Activated B cell treated with CpG ODN at 0.5 μM for 24 hours (primary cell): ENCODE measurements around the gene FAM193B. TPM values are rescaled to one million over a fixed set of nuclear protein-coding genes. Genes with fewer than 3 reads are reported as not detected.

Source experiments
- ATAC-seq: fragments of 200-7000 bp; cut with Tn5 transposase; one replicate; pipeline ENCODE4 v1.10.0; 2021; ENCODE audit warnings: low read depth, mild to moderate bottlenecking, moderate library complexity
- CTCF ChIA-PET: fragments of 350-600 bp; sonication (Branson Sonifier 250); formaldehyde crosslinking; loops from one replicate; lab custom pipeline; 2021; ENCODE audit warnings: antibody characterized with exemption; lab: Charles Lee
- POLR2A ChIA-PET: fragments of 350-600 bp; sonication (Branson Sonifier 250); formaldehyde crosslinking; loops from one replicate; lab custom pipeline; 2021; ENCODE audit warnings: antibody characterized with exemption; lab: Charles Lee
- DNase-seq: peaks from one replicate; pipeline ENCODE4 v3.0.0; 2022
- H3K27ac Mint-ChIP-seq: one replicate; pipeline ENCODE4 v1.8.0; 2020; ENCODE audit warnings: mixed read lengths
- H3K27me3 Mint-ChIP-seq: one replicate; pipeline ENCODE4 v1.8.0; 2021; ENCODE audit warnings: mixed read lengths
- H3K36me3 Mint-ChIP-seq: one replicate; pipeline ENCODE4 v1.8.0; 2021; ENCODE audit warnings: low read depth, mixed read lengths
- H3K4me1 Mint-ChIP-seq: one replicate; pipeline ENCODE4 v1.8.0; 2021; ENCODE audit warnings: mixed read lengths
- H3K4me3 Mint-ChIP-seq: one replicate; pipeline ENCODE4 v1.8.0; 2020; ENCODE audit warnings: mild to moderate bottlenecking, mixed read lengths
- H3K9me3 Mint-ChIP-seq: one replicate; pipeline ENCODE4 v1.8.0; 2020; ENCODE audit warnings: mixed read lengths
- intact Hi-C: fragments of 100-400 bp; cut with micrococcal nuclease; formaldehyde crosslinking; loops from one replicate; pipeline ENCODE4 v1.15.1; 2024
- total RNA-seq: library from RNA; stranded (reverse); gene quantifications from 2 replicates; pipeline ENCODE4 v1.2.3, GENCODE V29; 2022
- TF ChIP-seq, protein P1 (sequence below): fragments of 200-600 bp; IDR thresholded peaks from one replicate; pipeline ENCODE4 v1.8.0; 2022; ENCODE audit warnings: antibody characterized with exemption, mild to moderate bottlenecking

The FAM193B gene
- total RNA-seq, 1 donor from 2014 or later, result 121 TPM

DNA sequence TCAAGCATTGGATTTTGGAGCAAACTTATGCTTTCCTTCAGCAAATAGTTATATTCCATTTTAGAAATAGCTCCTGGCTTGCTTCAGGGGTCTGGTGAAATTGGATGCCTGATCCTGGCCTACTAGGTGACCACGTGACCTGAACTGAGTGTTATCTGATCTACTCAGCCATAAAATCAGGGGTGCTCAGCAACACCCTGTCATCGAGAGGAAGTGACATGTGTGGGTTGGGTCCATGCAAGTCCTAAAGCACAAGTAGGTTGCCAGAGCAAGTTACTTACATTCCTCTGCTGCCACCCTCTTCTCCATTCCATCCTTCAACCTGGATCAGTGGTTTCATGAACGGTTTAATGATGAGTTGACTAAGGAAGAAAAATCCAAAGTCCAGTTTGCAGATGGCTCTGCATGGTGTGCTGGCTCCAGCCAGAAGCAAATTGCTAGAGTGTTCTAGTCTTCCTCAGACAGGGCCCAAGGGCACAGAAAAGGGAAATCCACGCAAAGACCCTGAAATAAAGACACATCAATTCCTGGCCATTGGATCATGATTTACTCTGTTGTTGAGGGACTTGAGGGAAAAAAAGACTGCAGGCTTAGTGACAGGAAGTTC lies 2.8 kb upstream of the FAM193B start:
- DNase-seq, result no peak
- Mint-ChIP-seq H3K9me3 (no peaks in the 10 kb centered on the region), H3K27ac (no peak overlapping the region), H3K36me3 (peaks cover 6% of the 10 kb centered on the region), H3K27me3 (no peaks in the 10 kb centered on the region), H3K4me1 (peaks cover 22% of the 10 kb centered on the region), H3K4me3 (no peak overlapping the region)
- intact Hi-C loops, result no loop called here
- CTCF ChIA-PET, result interaction anchor here (1.4 kb wide), 1 partner anchor 9 kb away, joined by 3 read pairs; no protein-coding TSS in a partner anchor
- TF ChIP-seq, protein P1, sequence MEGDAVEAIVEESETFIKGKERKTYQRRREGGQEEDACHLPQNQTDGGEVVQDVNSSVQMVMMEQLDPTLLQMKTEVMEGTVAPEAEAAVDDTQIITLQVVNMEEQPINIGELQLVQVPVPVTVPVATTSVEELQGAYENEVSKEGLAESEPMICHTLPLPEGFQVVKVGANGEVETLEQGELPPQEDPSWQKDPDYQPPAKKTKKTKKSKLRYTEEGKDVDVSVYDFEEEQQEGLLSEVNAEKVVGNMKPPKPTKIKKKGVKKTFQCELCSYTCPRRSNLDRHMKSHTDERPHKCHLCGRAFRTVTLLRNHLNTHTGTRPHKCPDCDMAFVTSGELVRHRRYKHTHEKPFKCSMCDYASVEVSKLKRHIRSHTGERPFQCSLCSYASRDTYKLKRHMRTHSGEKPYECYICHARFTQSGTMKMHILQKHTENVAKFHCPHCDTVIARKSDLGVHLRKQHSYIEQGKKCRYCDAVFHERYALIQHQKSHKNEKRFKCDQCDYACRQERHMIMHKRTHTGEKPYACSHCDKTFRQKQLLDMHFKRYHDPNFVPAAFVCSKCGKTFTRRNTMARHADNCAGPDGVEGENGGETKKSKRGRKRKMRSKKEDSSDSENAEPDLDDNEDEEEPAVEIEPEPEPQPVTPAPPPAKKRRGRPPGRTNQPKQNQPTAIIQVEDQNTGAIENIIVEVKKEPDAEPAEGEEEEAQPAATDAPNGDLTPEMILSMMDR, result no peak
- no peak for ATAC-seq
- POLR2A ChIA-PET, result no interaction called here

DNA sequence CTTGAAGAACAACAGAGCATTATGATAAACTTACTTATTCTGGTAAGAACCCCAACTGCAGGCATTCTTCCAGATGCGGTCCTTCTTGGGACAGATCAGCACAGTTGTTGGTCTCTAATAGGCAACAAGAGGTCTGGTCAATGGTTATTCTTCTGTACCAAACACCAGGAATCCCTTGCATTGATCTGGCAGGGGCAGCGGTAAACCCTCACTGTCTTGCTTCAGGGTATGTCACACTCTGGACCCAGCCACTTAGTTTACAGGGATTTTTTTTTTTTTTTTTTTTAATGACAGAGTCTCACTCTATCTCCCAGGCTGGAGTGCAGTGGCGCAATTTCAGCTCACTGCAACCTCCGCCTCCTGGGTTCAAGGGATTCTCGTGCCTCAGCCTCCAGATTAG lies 1.3 kb upstream of the FAM193B start:
- Mint-ChIP-seq H3K4me1 (peaks cover 24% of the 10 kb centered on the region), H3K27ac (no peak overlapping the region), H3K36me3 (peaks cover 9% of the 10 kb centered on the region), H3K4me3 (peak overlapping the region; percentile 88), H3K27me3 (no peaks in the 10 kb centered on the region), H3K9me3 (no peaks in the 10 kb centered on the region)
- POLR2A ChIA-PET, result no interaction called here
- intact Hi-C loops, result loop anchor here (2.0 kb wide), 1 partner anchor 45 kb away; the partner anchor contains the start of gene B4GALT7
- CTCF ChIA-PET, result no interaction called here
- no peak for ATAC-seq
- no peak for DNase-seq
- TF ChIP-seq, protein P1, result no peak

DNA sequence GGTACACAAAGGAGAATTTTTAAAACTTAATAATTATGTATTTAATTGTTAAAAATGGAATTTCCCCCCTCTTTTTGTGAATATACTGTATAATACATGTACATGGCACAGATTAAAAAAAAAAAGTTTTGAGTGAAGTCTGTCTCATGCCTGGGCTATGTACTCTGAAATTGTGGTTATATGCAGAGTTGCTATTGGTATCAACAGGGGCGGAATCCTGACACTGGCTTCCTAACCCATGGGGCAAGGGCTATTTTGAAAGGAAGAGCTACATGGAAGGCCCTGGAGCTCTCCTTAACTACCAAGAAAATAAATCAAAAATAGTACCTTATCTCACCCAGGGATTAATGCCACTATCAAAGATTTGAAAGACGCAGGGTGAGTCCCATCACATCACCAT lies 865 bp upstream of the FAM193B start:
- POLR2A ChIA-PET, result no interaction called here
- Mint-ChIP-seq H3K4me3 (peak overlapping the region; percentile 88), H3K27ac (no peak overlapping the region), H3K9me3 (no peaks in the 10 kb centered on the region), H3K4me1 (peaks cover 27% of the 10 kb centered on the region), H3K36me3 (peaks cover 11% of the 10 kb centered on the region), H3K27me3 (no peaks in the 10 kb centered on the region)
- no peak for DNase-seq
- intact Hi-C loops, result loop anchor here (2.0 kb wide), 1 partner anchor 46 kb away; the partner anchor contains the start of gene B4GALT7
- TF ChIP-seq, protein P1, result no peak
- CTCF ChIA-PET, result no interaction called here
- no peak for ATAC-seq

DNA sequence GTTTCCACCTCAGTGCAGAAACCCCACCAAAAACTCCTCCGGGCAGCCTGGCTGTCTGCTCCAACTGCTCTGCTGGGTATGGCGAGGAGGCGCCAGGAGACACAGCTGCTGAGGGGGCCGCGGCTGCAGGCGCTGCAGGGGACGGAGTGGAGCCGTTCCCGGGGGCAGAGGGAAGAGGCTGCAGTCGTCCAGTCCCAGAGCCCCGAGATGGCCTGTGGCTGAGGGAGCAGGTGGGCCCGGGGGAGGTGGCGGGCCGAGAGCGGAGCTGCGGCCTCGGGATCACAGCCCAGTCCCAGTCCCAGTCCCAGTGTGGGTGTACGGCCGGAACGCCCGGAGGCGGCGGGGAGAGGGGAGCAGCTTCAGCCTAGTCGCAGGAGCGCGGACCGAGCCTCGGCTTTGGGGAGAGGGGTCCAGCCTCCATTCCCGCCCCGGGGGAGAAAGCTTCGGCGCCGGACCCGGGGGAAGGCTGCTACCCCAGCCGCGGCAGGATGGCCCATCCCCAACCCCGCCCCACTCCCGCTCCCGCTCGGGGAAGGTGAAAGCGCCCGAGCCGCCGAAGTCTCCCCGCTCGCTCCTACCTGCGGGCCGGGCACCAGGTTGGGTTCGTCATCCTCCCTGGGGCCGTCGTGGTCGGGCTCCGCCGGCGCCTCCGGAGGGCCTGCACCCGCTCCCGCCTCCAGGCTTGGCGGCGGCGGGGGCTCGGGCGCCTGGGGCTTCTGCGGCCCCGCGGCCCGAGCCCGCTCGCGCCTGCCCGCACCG lies 513 bp downstream of the FAM193B start:
- intact Hi-C loops, result loop anchor here (1.0 to 2.0 kb wide), 4 partner anchors 37 to 57 kb away; partner anchors contain the start of genes B4GALT7, PDLIM7 and TMED9
- Mint-ChIP-seq H3K27me3 (no peaks in the 10 kb centered on the region), H3K4me3 (peak overlapping the region; percentile 65), H3K4me1 (peaks cover 30% of the 10 kb centered on the region), H3K27ac (no peak overlapping the region), H3K9me3 (no peaks in the 10 kb centered on the region), H3K36me3 (peaks cover 13% of the 10 kb centered on the region)
- ChIA-PET CTCF (no interaction called here), POLR2A (no interaction called here)
- TF ChIP-seq, protein P1, result no peak
- DNase-seq (no peak), ATAC-seq (peak; percentile 36)

DNA sequence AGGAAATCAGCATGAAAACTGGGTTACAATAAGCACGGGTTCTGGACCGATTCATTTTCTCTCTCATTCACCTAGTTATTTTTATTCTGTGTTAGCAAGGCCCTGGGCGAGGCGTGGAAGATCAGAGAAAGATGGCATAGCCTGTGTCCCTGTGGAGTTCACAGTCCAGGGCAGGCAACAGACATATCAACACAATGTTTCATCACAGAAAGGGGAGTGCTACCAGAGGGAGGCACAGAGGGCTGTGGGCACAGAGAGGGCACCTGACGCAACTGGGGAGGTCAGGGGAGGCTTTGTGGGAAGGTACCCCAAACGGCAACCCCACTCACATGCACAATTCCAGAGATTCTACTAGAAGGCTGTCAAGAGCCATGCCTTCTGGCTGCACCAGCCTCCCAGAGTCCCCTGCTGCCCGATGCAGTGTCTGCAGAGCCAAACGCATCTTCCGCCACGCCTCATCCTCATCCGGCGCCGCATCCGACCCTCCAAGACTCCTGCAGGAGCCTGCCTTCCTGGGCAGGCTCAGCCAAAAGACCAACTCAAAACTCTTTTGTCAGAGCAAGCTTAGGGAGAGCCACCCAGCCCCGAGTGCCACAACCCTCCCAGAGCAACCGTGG lies 1.4 kb downstream of the FAM193B start:
- H3K4me3 Mint-ChIP-seq, result peak overlapping the region; percentile 65
- H3K27ac Mint-ChIP-seq, result peak overlapping the region; percentile 54
- ATAC-seq (no peak), DNase-seq (no peak)
- ChIA-PET CTCF (no interaction called here), POLR2A (no interaction called here)
- intact Hi-C loops, result no loop called here
- TF ChIP-seq, protein P1, result no peak
- peaks cover 13% of the 10 kb centered on the region for H3K36me3 Mint-ChIP-seq
- no peaks in the 10 kb centered on the region for H3K27me3 Mint-ChIP-seq
- no peaks in the 10 kb centered on the region for H3K9me3 Mint-ChIP-seq
- peaks cover 31% of the 10 kb centered on the region for H3K4me1 Mint-ChIP-seq
